K562 (cell line): Measurements from ENCODE around the gene SLC52A1. TPM values are rescaled to one million over a fixed set of nuclear protein-coding genes. Genes with fewer than 3 reads are reported as not detected.

ENCODE experiments used
- CXXC5 ChIP-seq: fragments of 250-450 bp; sonication (Bioruptor Pico); IDR thresholded peaks from 2 replicates; pipeline ENCODE4 v1.8.0; 2022; ENCODE audit warnings: inconsistent platforms, mild to moderate bottlenecking, moderate library complexity
- GATAD2B ChIP-seq: fragments of 450-650 bp; IDR thresholded peaks from 2 replicates; pipeline ENCODE4 v1.6.1; 2017; ENCODE audit warnings: mild to moderate bottlenecking, borderline replicate concordance
- L3MBTL2 ChIP-seq: fragments of 450-650 bp; IDR thresholded peaks from 2 replicates; pipeline ENCODE4 v1.6.1; 2016; ENCODE audit warnings: mild to moderate bottlenecking, moderate library complexity
- MYBL2 ChIP-seq, 2 experiments: fragments of 450-650 bp in 1 of 2; sonication (generic) in 1 of 2; formaldehyde crosslinking in 1 of 2; IDR thresholded peaks; 2 replicates each; pipeline versions ENCODE4 v1.6.1 to v1.8.1; 2017 to 2022; ENCODE audit warnings: borderline replicate concordance in 1 of 2, inconsistent platforms in 1 of 2, low read depth in 1 of 2, mild to moderate bottlenecking in 1 of 2, missing genetic modification reagents in 1 of 2, moderate library complexity in 1 of 2
- NELFE ChIP-seq: IDR thresholded peaks from 2 replicates; pipeline ENCODE4 v1.6.1; 2011; ENCODE audit warnings: mild to moderate bottlenecking; ENCODE audit not compliant: insufficient read depth, insufficient read length
- NRF1 ChIP-seq, 2 experiments: fragments of 450-650 bp; IDR thresholded peaks in 1 of 2; conservative IDR thresholded peaks in 1 of 2; 2 replicates each; pipeline ENCODE4 v1.6.1; 2014; ENCODE audit warnings: mild to moderate bottlenecking in 2 of 2
- PHF8 ChIP-seq: fragments of 200-600 bp; sonication (generic); IDR thresholded peaks from 2 replicates; pipeline ENCODE4 v1.6.1; 2012; ENCODE audit warnings: mixed run types, mild to moderate bottlenecking, inconsistent platforms, low read length, moderate library complexity, borderline replicate concordance
- RAD21 ChIP-seq, 2 experiments: fragments of 250-450 bp in 1 of 2; fragments of 450-650 bp in 1 of 2; sonication (Bioruptor Pico) in 1 of 2; formaldehyde crosslinking in 1 of 2; IDR thresholded peaks in 1 of 2; conservative IDR thresholded peaks in 1 of 2; 2 replicates each; pipeline versions ENCODE4 v1.4.0 to v1.8.0; 2020 to 2022; ENCODE audit warnings: mild to moderate bottlenecking in 2 of 2, moderate library complexity in 1 of 2
- SMC3 ChIP-seq: conservative IDR thresholded peaks from 2 replicates; pipeline ENCODE4 v1.6.1; 2011; ENCODE audit warnings: low read depth, low read length, improper control_type of control experiment; ENCODE audit not compliant: insufficient read depth
- TCF7L2 ChIP-seq: fragments of 150-350 bp; IDR thresholded peaks from 2 replicates; pipeline ENCODE4 v1.6.1; 2016; ENCODE audit warnings: low read depth, mild to moderate bottlenecking, low read length, moderate library complexity
- ZNF239 ChIP-seq: fragments of 250-450 bp; sonication (Bioruptor Pico); IDR thresholded peaks from 2 replicates; pipeline ENCODE4 v1.4.0; 2020; ENCODE audit warnings: mild to moderate bottlenecking
- ZNF830 ChIP-seq: fragments of 250-450 bp; sonication (Bioruptor Pico); IDR thresholded peaks from 2 replicates; pipeline ENCODE4 v1.5.0; 2021; ENCODE audit warnings: mild to moderate bottlenecking
- polyA plus RNA-seq, 8 experiments: library from polyadenylated mRNA; depleted of rRNA in 4 of 8; stranded (reverse) in 5 of 8; unstranded in 3 of 8; fragments of >200 nt; fragmentation: Nextera tagmentation in 2 of 8; fragmentation: Illumina TruSeq in 1 of 8; extraction: Ambion mirVana in 2 of 8; extraction: Trizol in 1 of 8; gene quantifications; 2 replicates each; pipeline versions ENCODE4 v1.2.1 to v1.2.3, GENCODE V29; 2011 to 2014; ENCODE audit warnings: inconsistent platforms in 1 of 8, missing spikeins in 1 of 8
- total RNA-seq, 7 experiments: library from RNA; depleted of rRNA in 6 of 7; stranded (reverse); fragments of >200 nt in 6 of 7; fragmentation: Illumina TruSeq in 2 of 7; extraction: Trizol in 2 of 7; gene quantifications; 2 replicates each; pipeline versions ENCODE4 v1.2.1 to v1.2.3, GENCODE V29; 2011 to 2021; ENCODE audit warnings: low replicate concordance in 1 of 7
- TF ChIP-seq, protein P1 (sequence below): fragments of 450-650 bp; formaldehyde crosslinking; conservative IDR thresholded peaks from 2 replicates; pipeline ENCODE4 v1.4.0; 2022; ENCODE audit warnings: mild to moderate bottlenecking, missing genetic modification characterization
- TF ChIP-seq, protein P2 (sequence below): sonication (generic); formaldehyde crosslinking; IDR thresholded peaks from 2 replicates; pipeline ENCODE4 v1.8.0; 2022; ENCODE audit warnings: missing genetic modification reagents, mild to moderate bottlenecking, moderate library complexity, borderline replicate concordance
- TF ChIP-seq, protein P3 (sequence below), 2 experiments: IDR thresholded peaks; 2 replicates each; pipeline ENCODE4 v1.6.1; 2011; ENCODE audit warnings: borderline replicate concordance in 1 of 2, control low read depth in 1 of 2, low read depth in 1 of 2, low read length in 1 of 2, mild to moderate bottlenecking in 1 of 2, mixed read lengths in 1 of 2, moderate library complexity in 1 of 2; ENCODE audit not compliant: insufficient read depth in 1 of 2, insufficient read length in 1 of 2, poor library complexity in 1 of 2, severe bottlenecking in 1 of 2; ENCODE audit errors: extremely low read depth in 1 of 2
- TF ChIP-seq, protein P4 (sequence below): fragments of 200-800 bp; sonication (Bioruptor generic); IDR thresholded peaks from 2 replicates; pipeline ENCODE4 v1.6.1; 2017; ENCODE audit warnings: missing genetic modification characterization, missing compliant biosample characterization

SLC52A1 gene
- total and polyA plus RNA-seq, 9 of the 15 experiments (the other 6 are each of a cell fraction or from before 2014, with no cell fraction given): 0.04 TPM; not detected in 8

DNA sequence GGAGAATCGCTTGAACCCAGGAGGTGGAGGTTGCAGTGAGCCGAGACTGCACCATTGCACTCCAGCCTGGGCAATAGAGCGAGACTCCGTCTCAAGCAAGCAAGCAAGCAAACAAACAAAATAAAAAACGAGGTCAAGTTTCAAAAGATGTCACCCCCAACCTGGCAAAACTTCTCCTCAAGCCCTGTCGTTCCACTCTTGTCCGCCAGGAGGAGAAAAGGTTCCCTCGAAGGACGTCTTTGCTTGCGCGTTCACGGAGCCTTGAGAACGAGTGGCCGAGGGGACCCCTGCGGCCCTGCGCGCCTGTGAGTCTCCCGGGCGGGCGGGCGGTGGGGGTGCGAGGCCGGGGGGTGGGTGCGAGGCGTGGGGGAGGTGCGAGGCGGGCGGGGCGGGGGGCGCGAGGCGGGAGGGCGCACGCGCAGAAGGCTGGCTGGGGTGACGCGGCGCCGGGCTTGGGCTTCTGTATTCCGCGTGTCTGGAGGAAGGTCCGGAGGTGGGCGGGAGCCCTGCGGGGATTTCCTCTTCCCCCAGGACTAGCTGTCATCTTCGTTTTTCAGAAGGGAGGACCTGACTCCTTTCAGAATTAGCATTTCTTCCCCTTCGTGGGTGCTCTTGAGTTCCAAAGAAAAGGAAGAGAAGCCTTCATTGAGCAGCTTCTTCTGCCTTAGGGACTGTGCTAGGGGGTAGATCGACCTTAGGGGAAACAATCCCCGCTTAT is 3.7 kb downstream of the SLC52A1 start (continued):
- no peak for TF ChIP-seq ZNF830
- TF ChIP-seq RAD21 (CRISPR knock-in tag; conservative IDR thresholded peaks at IDR 0.05 in 1 of 2, IDR thresholded peaks at IDR 0.05 in 1 of 2): peak; percentile 19 to 34; a peak in 2 of 4 replicates
- TF ChIP-seq, protein P1, sequence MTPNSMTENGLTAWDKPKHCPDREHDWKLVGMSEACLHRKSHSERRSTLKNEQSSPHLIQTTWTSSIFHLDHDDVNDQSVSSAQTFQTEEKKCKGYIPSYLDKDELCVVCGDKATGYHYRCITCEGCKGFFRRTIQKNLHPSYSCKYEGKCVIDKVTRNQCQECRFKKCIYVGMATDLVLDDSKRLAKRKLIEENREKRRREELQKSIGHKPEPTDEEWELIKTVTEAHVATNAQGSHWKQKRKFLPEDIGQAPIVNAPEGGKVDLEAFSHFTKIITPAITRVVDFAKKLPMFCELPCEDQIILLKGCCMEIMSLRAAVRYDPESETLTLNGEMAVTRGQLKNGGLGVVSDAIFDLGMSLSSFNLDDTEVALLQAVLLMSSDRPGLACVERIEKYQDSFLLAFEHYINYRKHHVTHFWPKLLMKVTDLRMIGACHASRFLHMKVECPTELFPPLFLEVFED: no peak
- no peak for TF ChIP-seq MYBL2 (IDR thresholded peaks at IDR 0.05; ENCODE audit: low read depth)
- TF ChIP-seq MYBL2 (CRISPR knock-in tag; IDR thresholded peaks at IDR 0.05; ENCODE audit: borderline replicate concordance): no peak
- TF ChIP-seq SMC3: peak; percentile 52
- TF ChIP-seq, protein P2, sequence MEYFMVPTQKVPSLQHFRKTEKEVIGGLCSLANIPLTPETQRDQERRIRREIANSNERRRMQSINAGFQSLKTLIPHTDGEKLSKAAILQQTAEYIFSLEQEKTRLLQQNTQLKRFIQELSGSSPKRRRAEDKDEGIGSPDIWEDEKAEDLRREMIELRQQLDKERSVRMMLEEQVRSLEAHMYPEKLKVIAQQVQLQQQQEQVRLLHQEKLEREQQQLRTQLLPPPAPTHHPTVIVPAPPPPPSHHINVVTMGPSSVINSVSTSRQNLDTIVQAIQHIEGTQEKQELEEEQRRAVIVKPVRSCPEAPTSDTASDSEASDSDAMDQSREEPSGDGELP (CRISPR knock-in tag): peak; percentile 38; the same call in 1 of the 2 replicates
- TF ChIP-seq CXXC5: peak; percentile 33; the same call in 1 of the 2 replicates
- peak; percentile 72 for TF ChIP-seq L3MBTL2
- no peak for TF ChIP-seq ZNF239 (CRISPR knock-in tag)
- TF ChIP-seq, protein P3, sequence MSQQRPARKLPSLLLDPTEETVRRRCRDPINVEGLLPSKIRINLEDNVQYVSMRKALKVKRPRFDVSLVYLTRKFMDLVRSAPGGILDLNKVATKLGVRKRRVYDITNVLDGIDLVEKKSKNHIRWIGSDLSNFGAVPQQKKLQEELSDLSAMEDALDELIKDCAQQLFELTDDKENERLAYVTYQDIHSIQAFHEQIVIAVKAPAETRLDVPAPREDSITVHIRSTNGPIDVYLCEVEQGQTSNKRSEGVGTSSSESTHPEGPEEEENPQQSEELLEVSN (IDR thresholded peaks at IDR 0.05; ENCODE audit: borderline replicate concordance in 1 of 2, extremely low read depth in 1 of 2, insufficient read depth in 1 of 2, insufficient read length in 1 of 2, low read depth in 1 of 2, low read length in 1 of 2, poor library complexity in 1 of 2, severe bottlenecking in 1 of 2): peak; percentile 53 to 80
- TF ChIP-seq NELFE: no peak
- TF ChIP-seq, protein P4, sequence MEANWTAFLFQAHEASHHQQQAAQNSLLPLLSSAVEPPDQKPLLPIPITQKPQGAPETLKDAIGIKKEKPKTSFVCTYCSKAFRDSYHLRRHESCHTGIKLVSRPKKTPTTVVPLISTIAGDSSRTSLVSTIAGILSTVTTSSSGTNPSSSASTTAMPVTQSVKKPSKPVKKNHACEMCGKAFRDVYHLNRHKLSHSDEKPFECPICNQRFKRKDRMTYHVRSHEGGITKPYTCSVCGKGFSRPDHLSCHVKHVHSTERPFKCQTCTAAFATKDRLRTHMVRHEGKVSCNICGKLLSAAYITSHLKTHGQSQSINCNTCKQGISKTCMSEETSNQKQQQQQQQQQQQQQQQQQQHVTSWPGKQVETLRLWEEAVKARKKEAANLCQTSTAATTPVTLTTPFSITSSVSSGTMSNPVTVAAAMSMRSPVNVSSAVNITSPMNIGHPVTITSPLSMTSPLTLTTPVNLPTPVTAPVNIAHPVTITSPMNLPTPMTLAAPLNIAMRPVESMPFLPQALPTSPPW (CRISPR knock-in tag): peak; percentile 81
- TF ChIP-seq PHF8: peak; percentile 6; the same call in 1 of the 2 replicates
- TF ChIP-seq TCF7L2: no peak
- TF ChIP-seq NRF1 (conservative IDR thresholded peaks at IDR 0.05 in 1 of 2, IDR thresholded peaks at IDR 0.05 in 1 of 2): 0 out of 4 replicates have a peak, but pooled peaks have one; percentile 18 to 24
- TF ChIP-seq GATAD2B: no peak
